Smooth muscle cell (in vitro differentiated cells): ENCODE data around the gene MCRS1. TPM values are rescaled to one million over a fixed set of nuclear protein-coding genes. Genes with fewer than 3 reads are reported as not detected.

ENCODE experiments used
- DNase-seq: peaks from one replicate; lab custom pipeline; 2025; ENCODE audit not compliant: unreplicated experiment; lab: John Stamatoyannopoulos, UW
- H2AFZ ChIP-seq: fragments of 200-600 bp; sonication (generic); 2 replicates; pipeline ENCODE4 v1.6.0; 2016; ENCODE audit warnings: antibody characterized with exemption, low read depth, mild to moderate bottlenecking
- H3F3A ChIP-seq: fragments of 200-600 bp; sonication (generic); 2 replicates; pipeline ENCODE4 v1.6.0; 2017; ENCODE audit warnings: antibody characterized with exemption, low read depth
- H3K27ac ChIP-seq: fragments of 200-600 bp; sonication (generic); 2 replicates; pipeline ENCODE4 v1.5.1; 2016; ENCODE audit warnings: low read depth, mild to moderate bottlenecking
- H3K27me3 ChIP-seq: fragments of 200-600 bp; sonication (generic); 2 replicates; pipeline ENCODE4 v1.6.1; 2016; ENCODE audit warnings: low read depth, mild to moderate bottlenecking
- H3K36me3 ChIP-seq: fragments of 200-600 bp; sonication (generic); 2 replicates; pipeline ENCODE4 v1.5.1; 2016; ENCODE audit warnings: low read depth
- H3K4me1 ChIP-seq: fragments of 200-600 bp; sonication (generic); 2 replicates; pipeline ENCODE4 v1.5.1; 2016; ENCODE audit warnings: low read depth
- H3K4me2 ChIP-seq: fragments of 200-600 bp; sonication (generic); 2 replicates; pipeline ENCODE4 v1.6.0; 2016; ENCODE audit warnings: mild to moderate bottlenecking
- H3K4me3 ChIP-seq: fragments of 200-600 bp; sonication (generic); 2 replicates; pipeline ENCODE4 v1.5.1; 2016; ENCODE audit warnings: mild to moderate bottlenecking
- H3K79me2 ChIP-seq: fragments of 200-600 bp; sonication (generic); 2 replicates; pipeline ENCODE4 v1.6.0; 2016; ENCODE audit warnings: low read depth, mild to moderate bottlenecking
- H3K9ac ChIP-seq: fragments of 200-600 bp; sonication (generic); 2 replicates; pipeline ENCODE4 v1.6.0; 2016; ENCODE audit warnings: low read depth
- H3K9me3 ChIP-seq: fragments of 200-600 bp; sonication (generic); replicated peaks from 2 replicates; pipeline ENCODE4 v1.5.1; 2016; ENCODE audit warnings: low read depth
- H4K20me1 ChIP-seq: fragments of 200-600 bp; sonication (generic); 2 replicates; pipeline ENCODE4 v1.6.0; 2016; ENCODE audit warnings: low read depth
- WGBS: methylation state at CpG from one replicate; pipeline ENCODE4 v1.1.7; 2016; ENCODE audit warnings: low lambda C conversion rate; 5-methylcytosine and 5-hydroxymethylcytosine counted together
- polyA plus RNA-seq: library from polyadenylated mRNA; unstranded; fragments of >200 nt; fragmentation: Nextera tagmentation; extraction: Ambion mirVana; gene quantifications from 2 replicates; pipeline ENCODE4 v1.2.1, GENCODE V29; 2016
- total RNA-seq: library from RNA; depleted of rRNA; stranded (reverse); fragments of >200 nt; gene quantifications from 2 replicates; pipeline ENCODE4 v1.2.3, GENCODE V29; 2014
- TF ChIP-seq, protein P1 (sequence below): fragments of 200-600 bp; sonication (generic); IDR thresholded peaks from 2 replicates; pipeline ENCODE4 v1.5.1; 2017; ENCODE audit warnings: borderline replicate concordance, mild to moderate bottlenecking, antibody characterized with exemption; ENCODE audit not compliant: insufficient read depth, poor library complexity, severe bottlenecking

Gene MCRS1
- total and polyA plus RNA-seq, 2 experiments from 2014 or later, result 41.4 to 54.4 TPM

DNA sequence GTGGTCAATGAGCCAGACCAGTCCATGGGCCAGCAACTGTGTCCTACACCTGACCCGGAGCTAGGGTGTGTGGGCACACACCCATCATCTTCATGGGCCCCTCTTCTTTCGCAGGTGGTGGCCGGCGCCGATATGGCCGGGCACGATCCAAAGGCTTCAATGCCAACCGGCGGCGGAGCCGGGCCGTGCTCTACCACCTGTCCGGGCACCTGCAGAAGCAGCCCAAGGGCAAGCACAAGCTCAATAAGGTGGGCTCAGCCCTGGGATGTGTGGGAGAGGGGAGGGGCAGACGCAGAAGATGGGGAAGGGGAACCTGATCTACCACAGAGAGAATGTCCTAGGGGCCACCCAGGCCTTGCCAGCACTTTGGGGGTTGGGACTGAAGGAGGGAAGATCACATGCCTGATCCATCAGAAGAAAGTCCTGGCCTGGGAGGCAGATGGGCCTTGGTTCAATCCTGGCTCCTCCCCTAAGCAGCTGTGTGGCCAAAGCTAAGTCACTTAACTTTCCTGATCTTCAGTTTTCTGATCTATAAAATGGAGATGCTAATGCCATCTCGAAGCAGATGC lies 25.3 kb downstream of the MCRS1 start:
- Histone ChIP-seq H3K27me3 (peaks cover 97% of the 10 kb centered on the region), H3F3A (no peaks in the 10 kb centered on the region), H4K20me1 (no peaks in the 10 kb centered on the region), H3K4me1 (peaks cover 6% of the 10 kb centered on the region), H2AFZ (no peak overlapping the region), H3K4me3 (no peak overlapping the region), H3K27ac (no peak overlapping the region), H3K36me3 (no peaks in the 10 kb centered on the region), H3K9ac (no peak overlapping the region), H3K9me3 (no peaks in the 10 kb centered on the region), H3K4me2 (no peak overlapping the region), H3K79me2 (no peaks in the 10 kb centered on the region)
- WGBS, result 94% methylated on average over 15 of the region's 15 CpGs
- TF ChIP-seq, protein P1, sequence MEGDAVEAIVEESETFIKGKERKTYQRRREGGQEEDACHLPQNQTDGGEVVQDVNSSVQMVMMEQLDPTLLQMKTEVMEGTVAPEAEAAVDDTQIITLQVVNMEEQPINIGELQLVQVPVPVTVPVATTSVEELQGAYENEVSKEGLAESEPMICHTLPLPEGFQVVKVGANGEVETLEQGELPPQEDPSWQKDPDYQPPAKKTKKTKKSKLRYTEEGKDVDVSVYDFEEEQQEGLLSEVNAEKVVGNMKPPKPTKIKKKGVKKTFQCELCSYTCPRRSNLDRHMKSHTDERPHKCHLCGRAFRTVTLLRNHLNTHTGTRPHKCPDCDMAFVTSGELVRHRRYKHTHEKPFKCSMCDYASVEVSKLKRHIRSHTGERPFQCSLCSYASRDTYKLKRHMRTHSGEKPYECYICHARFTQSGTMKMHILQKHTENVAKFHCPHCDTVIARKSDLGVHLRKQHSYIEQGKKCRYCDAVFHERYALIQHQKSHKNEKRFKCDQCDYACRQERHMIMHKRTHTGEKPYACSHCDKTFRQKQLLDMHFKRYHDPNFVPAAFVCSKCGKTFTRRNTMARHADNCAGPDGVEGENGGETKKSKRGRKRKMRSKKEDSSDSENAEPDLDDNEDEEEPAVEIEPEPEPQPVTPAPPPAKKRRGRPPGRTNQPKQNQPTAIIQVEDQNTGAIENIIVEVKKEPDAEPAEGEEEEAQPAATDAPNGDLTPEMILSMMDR, result no peak
- no peak for DNase-seq

DNA sequence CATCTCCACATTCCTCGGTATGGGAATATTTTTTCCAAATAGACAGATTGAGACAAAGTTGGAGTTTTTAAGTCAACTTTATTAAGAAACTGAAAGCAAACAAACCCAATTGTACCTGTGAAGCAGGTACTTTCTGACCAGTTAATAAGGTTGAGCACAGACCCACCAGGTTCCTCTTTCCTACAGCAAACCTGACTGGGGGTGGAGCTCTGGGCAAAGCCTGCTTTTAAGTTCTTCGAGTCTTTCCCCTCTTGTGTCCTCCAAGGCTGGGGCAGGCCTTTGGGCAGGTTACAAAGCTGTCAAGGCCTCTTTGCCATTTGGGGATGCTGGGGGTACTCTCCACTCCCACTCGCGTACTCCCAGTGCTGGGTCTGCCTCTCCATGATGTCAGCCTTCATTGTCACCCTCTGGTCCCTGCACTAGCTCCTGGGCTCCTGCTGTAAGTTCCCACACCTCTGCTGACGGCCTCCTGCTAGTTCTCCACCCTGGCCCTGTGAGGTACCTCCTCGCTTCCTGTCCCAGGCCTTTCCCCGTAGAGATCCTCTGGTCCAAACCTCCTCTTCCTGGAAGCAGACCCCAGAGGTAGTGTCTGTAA lies 25.9 kb downstream of the MCRS1 start:
- Histone ChIP-seq H3K4me3 (no peak overlapping the region), H3K4me1 (peaks cover 6% of the 10 kb centered on the region), H3K79me2 (no peaks in the 10 kb centered on the region), H2AFZ (no peak overlapping the region), H4K20me1 (no peaks in the 10 kb centered on the region), H3K9me3 (no peaks in the 10 kb centered on the region), H3K9ac (no peak overlapping the region), H3F3A (no peaks in the 10 kb centered on the region), H3K27ac (no peak overlapping the region), H3K27me3 (peaks cover 98% of the 10 kb centered on the region), H3K4me2 (no peak overlapping the region), H3K36me3 (no peaks in the 10 kb centered on the region)
- 92% methylated on average over 7 of the region's 7 CpGs for WGBS
- TF ChIP-seq, protein P1, result no peak
- DNase-seq, result no peak

DNA sequence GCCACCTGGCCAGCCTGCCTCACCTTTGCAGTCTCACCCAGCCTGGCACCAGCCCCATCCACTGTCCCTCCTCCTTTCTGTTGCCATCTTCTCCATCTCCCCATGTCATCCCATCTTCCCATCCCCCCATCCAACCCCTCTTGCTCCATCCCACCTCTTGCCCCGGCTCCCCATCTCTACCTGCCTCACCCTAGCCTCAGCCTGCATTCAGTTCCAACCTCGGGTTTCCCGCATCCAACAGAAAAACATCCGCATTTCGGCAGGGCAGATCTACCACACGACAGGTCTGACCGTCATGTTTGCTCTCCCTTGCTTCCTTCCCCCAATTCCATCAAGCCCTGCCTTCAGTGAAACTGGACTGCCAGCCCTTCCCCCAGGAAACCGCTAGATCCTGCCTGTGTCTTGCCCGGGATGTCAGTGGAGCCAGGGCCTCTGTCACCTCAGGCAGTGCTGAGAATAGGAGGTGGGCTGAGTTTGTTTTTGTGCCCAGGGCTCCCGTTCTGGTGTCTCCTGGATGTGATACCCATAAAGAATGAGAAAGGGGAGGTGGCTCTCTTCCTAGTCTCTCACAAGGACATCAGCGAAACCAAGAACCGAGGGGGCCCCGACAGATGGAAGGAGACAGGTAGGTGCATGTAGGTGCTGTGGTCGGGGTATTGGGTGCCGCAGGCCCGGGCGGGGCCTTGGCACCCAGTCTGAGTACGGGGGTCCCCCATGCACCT lies 26.6 kb downstream of the MCRS1 start:
- no peaks in the 10 kb centered on the region for H4K20me1 ChIP-seq
- H3K4me2 ChIP-seq, result no peak overlapping the region
- no peaks in the 10 kb centered on the region for H3K36me3 ChIP-seq
- TF ChIP-seq, protein P1, result no peak
- no peak overlapping the region for H2AFZ ChIP-seq
- no peaks in the 10 kb centered on the region for H3F3A ChIP-seq
- no peak overlapping the region for H3K27ac ChIP-seq
- no peaks in the 10 kb centered on the region for H3K79me2 ChIP-seq
- WGBS, result 84% methylated on average over 18 of the region's 18 CpGs
- H3K4me3 ChIP-seq, result no peak overlapping the region
- no peak for DNase-seq
- peaks cover 6% of the 10 kb centered on the region for H3K4me1 ChIP-seq
- H3K9me3 ChIP-seq, result no peaks in the 10 kb centered on the region
- H3K9ac ChIP-seq, result no peak overlapping the region
- H3K27me3 ChIP-seq, result peaks cover 98% of the 10 kb centered on the region
